Transverse colon (tissue), 4 donors: ENCODE data around the gene HTR2A. TPM values are rescaled to one million over a fixed set of nuclear protein-coding genes. Genes with fewer than 3 reads are reported as not detected.
A peak's percentile ranks its signal among the peaks of the same experiment; 100 is the strongest.

Source experiments
- DNase-seq: peaks from one replicate; pipeline ENCODE4 v3.0.0-alpha.2; 2019
- H3K27ac ChIP-seq, 4 donors: fragments of 200-600 bp; sonication (generic); 2 replicates each; pipeline ENCODE4 v1.5.1; 2016 to 2018; ENCODE audit warnings: inconsistent platforms in 4 of 4
- H3K27me3 ChIP-seq: fragments of 200-600 bp; sonication (generic); 2 replicates; pipeline ENCODE4 v1.5.1; 2017; ENCODE audit warnings: inconsistent platforms
- H3K36me3 ChIP-seq, 4 donors: fragments of 200-600 bp; sonication (generic); 2 replicates each; pipeline ENCODE4 v1.5.1; 2017 to 2019; ENCODE audit warnings: inconsistent platforms in 4 of 4
- H3K4me1 ChIP-seq, 4 donors: fragments of 200-600 bp; sonication (generic); 2 replicates each; pipeline ENCODE4 v1.5.1; 2017 to 2020; ENCODE audit warnings: inconsistent platforms in 4 of 4
- H3K4me3 ChIP-seq, 4 donors: fragments of 200-600 bp; sonication (generic); 1 replicate in 1 of 4; 2 replicates in 3 of 4; pipeline versions ENCODE4 v1.5.1 to v1.6.1; 2017 to 2019; ENCODE audit warnings: inconsistent platforms in 4 of 4
- H3K9me3 ChIP-seq, 2 donors: fragments of 200-600 bp; sonication (generic); 2 replicates each; pipeline ENCODE4 v1.5.1; 2017 to 2019; ENCODE audit warnings: inconsistent platforms in 2 of 2
- EP300 ChIP-seq: sonication (generic); formaldehyde crosslinking; IDR thresholded peaks from one replicate; pipeline ENCODE4 v1.6.1; 2017; ENCODE audit warnings: antibody characterized with exemption, low read depth
- POLR2A ChIP-seq: fragments of 450-650 bp; IDR thresholded peaks from one replicate; pipeline ENCODE4 v1.6.1; 2016; ENCODE audit warnings: antibody characterized with exemption, mild to moderate bottlenecking, moderate library complexity
- POLR2AphosphoS5 ChIP-seq, 3 donors: sonication (generic); formaldehyde crosslinking; IDR thresholded peaks; one replicate each; pipeline ENCODE4 v1.6.1; 2016; ENCODE audit warnings: antibody characterized with exemption in 3 of 3
- WGBS, 2 donors: methylation state at CpG; one replicate each; pipeline ENCODE4 v1.1.5; 2018; ENCODE audit warnings: low coverage in 1 of 2; 5-methylcytosine and 5-hydroxymethylcytosine counted together
- in situ Hi-C, 4 donors: fragments of 200-750 bp; cut with MboI; loops; one replicate each; pipeline versions ENCODE4 v1.15.0 to v1.15.1; 2017; ENCODE audit warnings: low sequenced_read_pairs in 3 of 4, low pct_ligation_motif_present in 1 of 4, low pct_unique_long_range_greater_than_20kb in 1 of 4
- intact Hi-C: fragments of 100-400 bp; cut with DNase I; formaldehyde crosslinking; loops from one replicate; pipeline ENCODE4 v1.15.1; 2023; ENCODE audit warnings: low total_unique reads
- total RNA-seq, 4 donors: library from RNA; depleted of rRNA; stranded (reverse); fragments of >200 nt; gene quantifications; one replicate each; pipeline ENCODE4 v1.1.0, GENCODE V29; 2016
- TF ChIP-seq, protein P1 (sequence below), 5 experiments: fragments of 200-600 bp in 3 of 5; fragments of 450-650 bp in 2 of 5; sonication (generic) in 3 of 5; IDR thresholded peaks; 1 replicate in 2 of 5; 2 replicates in 3 of 5; pipeline ENCODE4 v1.5.1; 2016 to 2017; ENCODE audit warnings: antibody characterized with exemption in 5 of 5, inconsistent platforms in 3 of 5, mild to moderate bottlenecking in 2 of 5, moderate library complexity in 1 of 5

HTR2A gene
- total RNA-seq, 4 donors from 2014 or later, result 0.14 to 0.20 (median 0.16) TPM; not detected in 1

DNA sequence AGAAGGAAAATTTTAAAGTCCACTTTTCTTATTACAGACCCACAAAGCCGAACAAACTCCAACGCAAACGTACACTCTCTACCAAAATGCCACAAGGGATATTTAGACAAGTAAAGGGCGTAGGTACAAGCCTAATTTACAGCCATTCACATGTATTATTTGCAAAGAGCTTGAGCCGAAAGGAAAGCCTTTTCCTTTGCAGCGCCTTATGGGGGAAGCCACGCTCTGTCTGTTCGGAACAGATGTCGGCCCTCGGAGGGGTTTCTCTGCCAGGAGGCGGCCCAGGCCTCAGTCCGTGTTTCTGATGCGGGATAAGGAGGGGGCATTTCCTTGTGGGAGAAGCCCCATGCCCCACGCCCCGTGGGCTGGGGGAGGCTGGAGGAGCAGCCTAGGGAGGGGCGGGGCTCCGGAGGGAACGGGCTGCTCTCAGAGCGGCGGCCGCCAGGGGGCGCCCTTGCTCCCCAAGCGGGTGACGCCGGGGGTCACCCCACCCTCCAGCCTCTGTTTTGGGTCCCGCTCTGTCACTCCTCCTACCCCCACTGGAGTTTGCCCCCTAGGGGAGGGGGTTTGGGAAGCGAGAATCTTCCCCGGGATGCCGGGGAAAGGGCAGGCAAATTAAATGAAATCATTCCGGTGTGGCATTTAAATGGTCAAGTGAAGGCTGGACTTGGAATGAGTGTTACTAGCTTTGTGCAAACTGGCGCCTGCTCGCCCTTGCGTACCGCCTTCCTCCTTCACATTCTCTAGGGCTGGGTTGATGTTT is 2.9 kb downstream of the HTR2A start:
- in situ Hi-C loops, result no loop called here
- Histone ChIP-seq H3K36me3 (no peaks in the 10 kb centered on the region), H3K9me3 (no peaks in the 10 kb centered on the region), H3K4me1 (peaks cover 0 to 14% (median 7%) of the 10 kb centered on the region in 4 donors), H3K27me3 (peaks cover 27% of the 10 kb centered on the region), H3K27ac (peak overlapping the region; percentile 24 to 68 (median 46)), H3K4me3 (peak overlapping the region; percentile 43 to 62 (median 50))
- 0 to 3% methylated on average over 8 to 34 of the region's 34 CpGs for WGBS, 2 donors
- intact Hi-C loops, result no loop called here
- DNase-seq, result peak; percentile 66
- no peak for TF ChIP-seq POLR2A
- TF ChIP-seq, protein P1, sequence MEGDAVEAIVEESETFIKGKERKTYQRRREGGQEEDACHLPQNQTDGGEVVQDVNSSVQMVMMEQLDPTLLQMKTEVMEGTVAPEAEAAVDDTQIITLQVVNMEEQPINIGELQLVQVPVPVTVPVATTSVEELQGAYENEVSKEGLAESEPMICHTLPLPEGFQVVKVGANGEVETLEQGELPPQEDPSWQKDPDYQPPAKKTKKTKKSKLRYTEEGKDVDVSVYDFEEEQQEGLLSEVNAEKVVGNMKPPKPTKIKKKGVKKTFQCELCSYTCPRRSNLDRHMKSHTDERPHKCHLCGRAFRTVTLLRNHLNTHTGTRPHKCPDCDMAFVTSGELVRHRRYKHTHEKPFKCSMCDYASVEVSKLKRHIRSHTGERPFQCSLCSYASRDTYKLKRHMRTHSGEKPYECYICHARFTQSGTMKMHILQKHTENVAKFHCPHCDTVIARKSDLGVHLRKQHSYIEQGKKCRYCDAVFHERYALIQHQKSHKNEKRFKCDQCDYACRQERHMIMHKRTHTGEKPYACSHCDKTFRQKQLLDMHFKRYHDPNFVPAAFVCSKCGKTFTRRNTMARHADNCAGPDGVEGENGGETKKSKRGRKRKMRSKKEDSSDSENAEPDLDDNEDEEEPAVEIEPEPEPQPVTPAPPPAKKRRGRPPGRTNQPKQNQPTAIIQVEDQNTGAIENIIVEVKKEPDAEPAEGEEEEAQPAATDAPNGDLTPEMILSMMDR (IDR thresholded peaks at IDR 0.05), result peak; percentile 86 to 98 (median 97)

DNA sequence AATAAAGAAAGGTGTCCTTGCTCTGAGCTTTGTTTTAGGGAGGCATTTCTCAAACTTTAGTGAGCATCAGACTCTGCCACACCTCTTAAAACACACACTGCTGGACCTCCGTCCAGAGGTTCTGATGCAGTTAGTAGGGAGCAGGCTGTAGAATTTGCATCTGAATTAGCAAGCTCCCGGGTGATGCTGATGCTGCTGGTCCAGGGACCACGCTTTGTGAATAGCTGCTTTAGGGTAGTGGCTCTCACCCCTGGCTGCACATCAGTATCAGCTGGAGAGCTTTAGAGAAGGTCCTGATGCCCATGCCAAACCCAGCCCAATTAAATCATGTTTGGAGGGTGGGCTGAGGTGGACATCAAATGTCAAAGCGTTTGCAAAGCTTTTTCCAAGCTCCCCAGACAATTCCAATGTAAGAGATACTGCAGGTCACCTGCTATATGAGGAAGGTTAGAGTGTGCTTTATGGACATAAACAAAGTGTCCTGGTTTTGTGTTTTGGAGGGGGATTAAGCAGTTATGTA is 3.6 kb downstream of the HTR2A start:
- no peak for DNase-seq
- 0 to 33% methylated on average over 2 to 4 of the region's 4 CpGs for WGBS, 2 donors
- peaks cover 0 to 14% (median 7%) of the 10 kb centered on the region in 4 donors for H3K4me1 ChIP-seq
- H3K4me3 ChIP-seq, result peak overlapping the region in 3 of 4 donors; percentile 43 to 62 (median 46)
- H3K27ac ChIP-seq, result no peak overlapping the region
- intact Hi-C loops (no loop called here), in situ Hi-C loops (no loop called here)
- TF ChIP-seq POLR2AphosphoS5 (IDR thresholded peaks at IDR 0.05) (no peak), POLR2A (no peak), EP300 (no peak)
- TF ChIP-seq, protein P1 (IDR thresholded peaks at IDR 0.05), result no peak
- H3K27me3 ChIP-seq, result peaks cover 27% of the 10 kb centered on the region
- H3K36me3 ChIP-seq, result no peaks in the 10 kb centered on the region
- no peaks in the 10 kb centered on the region for H3K9me3 ChIP-seq

DNA sequence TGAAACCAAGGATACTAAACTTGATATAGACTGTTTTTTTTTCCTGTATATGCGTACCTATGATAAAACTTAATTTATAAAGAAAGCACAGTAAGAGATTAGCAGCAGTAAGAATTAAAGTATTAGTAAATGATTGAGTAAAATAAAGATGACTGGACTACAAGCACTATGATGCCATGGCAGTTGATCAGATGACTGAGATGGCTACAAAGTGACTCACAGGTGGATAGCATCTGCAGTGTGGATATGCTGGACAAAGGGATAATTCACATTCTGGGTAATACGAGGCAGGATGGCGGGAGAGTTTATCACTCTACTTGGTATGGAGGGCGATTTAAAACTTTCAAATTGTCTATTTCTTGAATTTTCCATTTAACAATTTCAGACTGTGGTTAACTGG is 11.8 kb downstream of the HTR2A start:
- intact Hi-C loops (no loop called here), in situ Hi-C loops (no loop called here)
- 85 to 87% methylated on average over 4 of the region's 4 CpGs for WGBS, 2 donors
- no peak overlapping the region for H3K4me3 ChIP-seq
- no peaks in the 10 kb centered on the region for H3K36me3 ChIP-seq
- no peaks in the 10 kb centered on the region for H3K9me3 ChIP-seq
- TF ChIP-seq POLR2AphosphoS5 (IDR thresholded peaks at IDR 0.05), result no peak
- DNase-seq, result no peak
- H3K27me3 ChIP-seq, result peaks cover 3% of the 10 kb centered on the region
- no peak overlapping the region for H3K27ac ChIP-seq
- H3K4me1 ChIP-seq, result no peaks in the 10 kb centered on the region

DNA sequence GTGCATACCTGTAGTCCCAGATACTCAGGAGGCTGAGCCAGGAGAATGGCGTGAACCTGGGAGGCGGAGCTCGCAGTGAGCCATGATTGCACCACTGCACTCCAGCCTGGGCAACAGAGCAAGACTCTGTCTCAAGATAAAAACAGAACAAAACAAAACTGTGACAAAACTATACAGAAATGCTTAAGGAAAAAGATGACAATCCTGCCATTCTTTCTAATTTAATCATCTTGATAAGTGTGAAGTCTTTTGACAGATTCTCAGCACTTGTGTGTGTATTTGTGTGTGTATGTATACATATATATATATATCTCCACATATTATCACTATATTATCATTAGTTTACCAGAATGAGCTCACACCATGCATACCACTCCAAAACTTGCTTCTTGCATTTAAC is 12.3 kb downstream of the HTR2A start:
- no peaks in the 10 kb centered on the region for H3K9me3 ChIP-seq
- no peaks in the 10 kb centered on the region for H3K36me3 ChIP-seq
- H3K27me3 ChIP-seq, result peaks cover 7% of the 10 kb centered on the region
- H3K27ac ChIP-seq, result no peak overlapping the region
- intact Hi-C loops (no loop called here), in situ Hi-C loops (no loop called here)
- H3K4me1 ChIP-seq, result no peaks in the 10 kb centered on the region
- TF ChIP-seq EP300 (no peak), POLR2AphosphoS5 (IDR thresholded peaks at IDR 0.05) (no peak), POLR2A (no peak)
- TF ChIP-seq, protein P1 (IDR thresholded peaks at IDR 0.05), result no peak
- WGBS, 2 donors, result 97 to 100% methylated on average over 3 of the region's 3 CpGs
- no peak for DNase-seq
- H3K4me3 ChIP-seq, result no peak overlapping the region
